CD4-positive, alpha-beta T cell (primary cell): ENCODE data around the gene PPP1R13L. TPM values are rescaled to one million over a fixed set of nuclear protein-coding genes. Genes with fewer than 3 reads are reported as not detected.

ENCODE experiments used
- ATAC-seq: fragments of 200-7000 bp; cut with Tn5 transposase; one replicate; pipeline ENCODE4 v1.10.0; 2022; ENCODE audit warnings: mild to moderate bottlenecking; ENCODE audit not compliant: poor library complexity
- CTCF ChIA-PET: fragments of 350-600 bp; sonication (Branson Sonifier 250); formaldehyde crosslinking; loops from one replicate; lab custom pipeline; 2021; ENCODE audit warnings: antibody characterized with exemption, inconsistent platforms; lab: Charles Lee
- POLR2A ChIA-PET: fragments of 350-600 bp; sonication (Branson Sonifier 250); formaldehyde crosslinking; loops from one replicate; lab custom pipeline; 2021; ENCODE audit warnings: antibody characterized with exemption, inconsistent platforms; lab: Charles Lee
- DNase-seq, 14 experiments: peaks; one replicate each; pipeline ENCODE4 v3.0.0-alpha.2; 2013 to 2020; ENCODE audit warnings: mixed read lengths in 2 of 14
- H3K27ac ChIP-seq, 2 donors: one replicate each; pipeline versions ENCODE4 v1.5.1 to v1.7.0; 2013; ENCODE audit warnings: low read length in 2 of 2, low read depth in 1 of 2, mild to moderate bottlenecking in 1 of 2
- H3K27me3 ChIP-seq, 2 experiments: 1 replicate in 1 of 2; 2 replicates in 1 of 2; pipeline versions ENCODE4 v1.6.1 to v1.7.0; 2013; ENCODE audit warnings: low read length in 2 of 2, control low read depth in 1 of 2, mild to moderate bottlenecking in 1 of 2, moderate library complexity in 1 of 2; ENCODE audit not compliant: insufficient read depth in 2 of 2, control insufficient read depth in 1 of 2
- H3K36me3 ChIP-seq: one replicate; pipeline ENCODE4 v1.6.1; 2013; ENCODE audit warnings: low read length, control low read depth; ENCODE audit not compliant: insufficient read depth
- H3K4me1 ChIP-seq: one replicate; pipeline ENCODE4 v1.6.1; 2013; ENCODE audit warnings: low read length, control low read depth; ENCODE audit not compliant: insufficient read depth
- H3K4me3 ChIP-seq: one replicate; pipeline ENCODE4 v1.5.1; 2013; ENCODE audit warnings: mild to moderate bottlenecking, low read length, moderate library complexity
- H3K9me3 ChIP-seq, 2 experiments: 1 replicate in 1 of 2; 2 replicates in 1 of 2; pipeline versions ENCODE4 v1.6.1 to v1.7.0; 2013; ENCODE audit warnings: low read length in 2 of 2, mild to moderate bottlenecking in 2 of 2, control low read depth in 1 of 2, moderate library complexity in 1 of 2; ENCODE audit not compliant: control insufficient read depth in 1 of 2, insufficient read depth in 1 of 2
- H3K27ac Mint-ChIP-seq: one replicate; pipeline ENCODE4 v1.8.0; 2020; ENCODE audit warnings: mixed read lengths
- H3K27me3 Mint-ChIP-seq: one replicate; pipeline ENCODE4 v1.8.0; 2021; ENCODE audit warnings: mixed read lengths
- H3K36me3 Mint-ChIP-seq: one replicate; pipeline ENCODE4 v1.8.0; 2021; ENCODE audit warnings: low read depth, mixed read lengths
- H3K4me1 Mint-ChIP-seq: one replicate; pipeline ENCODE4 v1.8.0; 2021; ENCODE audit warnings: low read depth, mixed read lengths
- H3K4me3 Mint-ChIP-seq: one replicate; pipeline ENCODE4 v1.8.0; 2020; ENCODE audit warnings: mild to moderate bottlenecking, mixed read lengths
- H3K9me3 Mint-ChIP-seq: one replicate; pipeline ENCODE4 v1.8.0; 2020; ENCODE audit warnings: mixed read lengths
- intact Hi-C, 2 experiments: fragments of 100-400 bp; cut with DNase I in 1 of 2; cut with micrococcal nuclease in 1 of 2; formaldehyde crosslinking; loops; one replicate each; pipeline versions ENCODE4 v1.15.1 to v1.9.0; 2023 to 2025; cut with DNase I, micrococcal nuclease
- total RNA-seq, 174 experiments: library from RNA in 2 of 174; stranded (reverse) in 2 of 174; gene quantifications; one replicate each; pipeline ENCODE4 v1.2.3 and lab custom pipeline; 2021 to 2026
- TF ChIP-seq, protein P1 (sequence below): fragments of 200-600 bp; IDR thresholded peaks from one replicate; pipeline ENCODE4 v1.8.0; 2022; ENCODE audit warnings: antibody characterized with exemption, mild to moderate bottlenecking

PPP1R13L gene
- total RNA-seq, 2 experiments from 2014 or later, result 1.5 to 3.7 TPM

DNA sequence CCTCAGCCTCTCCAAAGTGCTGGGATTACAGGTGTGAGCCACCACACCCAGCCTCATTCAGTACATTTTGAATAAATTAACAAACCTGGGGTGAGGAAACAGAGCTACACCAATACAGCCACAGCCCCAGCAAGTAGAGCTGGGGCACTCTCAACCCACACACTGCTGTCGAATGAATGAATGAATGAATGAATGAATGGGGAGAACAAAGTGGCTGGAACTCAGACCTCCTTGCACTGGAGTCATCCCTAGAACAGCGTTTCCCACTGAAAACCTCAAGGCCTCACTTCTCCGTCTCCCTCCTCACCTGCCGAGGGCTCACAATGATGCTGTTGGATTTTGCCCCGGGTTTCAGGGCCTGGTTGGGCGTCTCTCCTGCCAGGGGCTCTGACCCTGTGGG is 16.0 kb upstream of the PPP1R13L start:
- CTCF ChIA-PET, result interaction anchor here (2.3 kb wide), 1 partner anchor 58 kb away, joined by 6 read pairs; no protein-coding TSS in a partner anchor
- no peaks in the 10 kb centered on the region for H3K9me3 ChIP-seq
- intact Hi-C loops, result loop anchor here in 1 of 2 experiments (10.0 kb wide), 1 partner anchor 164 kb away; the partner anchor contains the start of gene OPA3
- Mint-ChIP-seq H3K27ac (no peak overlapping the region), H3K36me3 (peaks cover 45% of the 10 kb centered on the region), H3K27me3 (no peaks in the 10 kb centered on the region), H3K4me3 (peak overlapping the region; percentile 54), H3K9me3 (no peaks in the 10 kb centered on the region), H3K4me1 (peaks cover 48% of the 10 kb centered on the region)
- H3K4me3 ChIP-seq, result no peak overlapping the region
- ATAC-seq (no peak), DNase-seq (no peak)
- H3K27me3 ChIP-seq, result no peaks in the 10 kb centered on the region
- no peak overlapping the region for H3K27ac ChIP-seq
- H3K36me3 ChIP-seq, result peaks cover 24% of the 10 kb centered on the region
- peaks cover 42% of the 10 kb centered on the region for H3K4me1 ChIP-seq
- POLR2A ChIA-PET, result interaction anchor here (0.7 kb wide), 1 partner anchor 296 kb away, joined by 3 read pairs; no protein-coding TSS in a partner anchor
- TF ChIP-seq, protein P1, sequence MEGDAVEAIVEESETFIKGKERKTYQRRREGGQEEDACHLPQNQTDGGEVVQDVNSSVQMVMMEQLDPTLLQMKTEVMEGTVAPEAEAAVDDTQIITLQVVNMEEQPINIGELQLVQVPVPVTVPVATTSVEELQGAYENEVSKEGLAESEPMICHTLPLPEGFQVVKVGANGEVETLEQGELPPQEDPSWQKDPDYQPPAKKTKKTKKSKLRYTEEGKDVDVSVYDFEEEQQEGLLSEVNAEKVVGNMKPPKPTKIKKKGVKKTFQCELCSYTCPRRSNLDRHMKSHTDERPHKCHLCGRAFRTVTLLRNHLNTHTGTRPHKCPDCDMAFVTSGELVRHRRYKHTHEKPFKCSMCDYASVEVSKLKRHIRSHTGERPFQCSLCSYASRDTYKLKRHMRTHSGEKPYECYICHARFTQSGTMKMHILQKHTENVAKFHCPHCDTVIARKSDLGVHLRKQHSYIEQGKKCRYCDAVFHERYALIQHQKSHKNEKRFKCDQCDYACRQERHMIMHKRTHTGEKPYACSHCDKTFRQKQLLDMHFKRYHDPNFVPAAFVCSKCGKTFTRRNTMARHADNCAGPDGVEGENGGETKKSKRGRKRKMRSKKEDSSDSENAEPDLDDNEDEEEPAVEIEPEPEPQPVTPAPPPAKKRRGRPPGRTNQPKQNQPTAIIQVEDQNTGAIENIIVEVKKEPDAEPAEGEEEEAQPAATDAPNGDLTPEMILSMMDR, result no peak

DNA sequence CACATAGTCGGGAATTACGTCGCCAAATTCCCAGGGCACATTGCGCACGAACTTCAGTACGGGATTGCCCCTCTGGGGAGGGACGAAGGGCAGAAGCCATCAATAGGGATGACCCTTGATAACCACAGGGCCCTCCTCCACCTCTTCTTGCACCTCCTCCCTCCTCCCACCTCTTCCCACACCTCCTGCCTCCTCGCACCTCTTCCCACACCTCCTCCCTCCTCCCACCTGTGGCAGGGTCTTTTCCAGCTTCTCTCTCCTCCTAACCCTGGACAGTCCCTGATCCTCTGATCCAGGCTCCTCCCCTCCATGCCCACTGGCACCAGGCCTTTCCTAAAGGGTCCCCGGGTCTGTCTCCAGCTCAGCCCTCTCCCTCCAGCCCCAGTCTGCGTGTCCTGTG is 15.5 kb upstream of the PPP1R13L start:
- Histone ChIP-seq H3K27me3 (no peaks in the 10 kb centered on the region), H3K9me3 (no peaks in the 10 kb centered on the region), H3K36me3 (peaks cover 28% of the 10 kb centered on the region), H3K27ac (no peak overlapping the region), H3K4me3 (no peak overlapping the region), H3K4me1 (peaks cover 42% of the 10 kb centered on the region)
- Mint-ChIP-seq H3K36me3 (peaks cover 45% of the 10 kb centered on the region), H3K4me3 (no peak overlapping the region), H3K27ac (no peak overlapping the region), H3K4me1 (peaks cover 48% of the 10 kb centered on the region), H3K27me3 (no peaks in the 10 kb centered on the region), H3K9me3 (no peaks in the 10 kb centered on the region)
- TF ChIP-seq, protein P1, result no peak
- ATAC-seq, result no peak
- CTCF ChIA-PET, result interaction anchor here (2.3 kb wide), 1 partner anchor 59 kb away, joined by 6 read pairs; no protein-coding TSS in a partner anchor
- POLR2A ChIA-PET, result interaction anchor here (0.7 kb wide), 1 partner anchor 297 kb away, joined by 3 read pairs; no protein-coding TSS in a partner anchor
- intact Hi-C loops, result loop anchor here in 1 of 2 experiments (10.0 kb wide), 1 partner anchor 164 kb away; the partner anchor contains the start of gene OPA3
- no peak for DNase-seq

DNA sequence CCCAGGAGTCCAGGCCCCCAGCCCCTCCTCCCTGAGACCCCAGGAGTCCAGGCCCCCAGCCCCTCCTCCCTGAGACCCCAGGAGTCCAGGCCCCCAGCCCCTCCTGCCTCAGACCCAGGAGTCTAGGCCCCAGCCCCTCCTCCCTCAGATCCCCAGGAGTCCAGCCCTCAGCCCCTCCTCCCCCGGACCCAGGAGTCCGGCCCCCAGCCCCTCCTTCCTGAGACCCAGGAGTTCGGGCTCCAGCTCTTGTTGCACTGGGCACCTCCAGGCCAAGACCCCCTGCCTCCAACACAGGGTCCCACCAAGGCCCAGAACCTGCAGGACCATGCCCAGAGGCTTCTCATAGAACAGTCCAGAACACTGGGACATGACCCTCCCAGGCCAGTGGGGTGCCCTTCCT is 15.0 kb upstream of the PPP1R13L start:
- Histone ChIP-seq H3K36me3 (peaks cover 28% of the 10 kb centered on the region), H3K9me3 (no peaks in the 10 kb centered on the region), H3K27ac (no peak overlapping the region), H3K4me1 (peaks cover 42% of the 10 kb centered on the region), H3K27me3 (no peaks in the 10 kb centered on the region), H3K4me3 (no peak overlapping the region)
- Mint-ChIP-seq H3K27ac (no peak overlapping the region), H3K4me1 (peaks cover 48% of the 10 kb centered on the region), H3K36me3 (peaks cover 45% of the 10 kb centered on the region), H3K9me3 (no peaks in the 10 kb centered on the region), H3K4me3 (no peak overlapping the region), H3K27me3 (no peaks in the 10 kb centered on the region)
- DNase-seq, result peak in 1 of 14 experiments; percentile 26
- TF ChIP-seq, protein P1, result no peak
- ChIA-PET CTCF (interaction anchor here (2.3 kb wide), 1 partner anchor 59 kb away, joined by 6 read pairs; no protein-coding TSS in a partner anchor), POLR2A (interaction anchor here (0.7 kb wide), 1 partner anchor 297 kb away, joined by 3 read pairs; no protein-coding TSS in a partner anchor)
- intact Hi-C loops, result loop anchor here in 1 of 2 experiments (10.0 kb wide), 1 partner anchor 165 kb away; the partner anchor contains the start of gene OPA3
- no peak for ATAC-seq
